Stimulated activated CD8-positive, alpha-beta memory T cell treated with anti-CD3 and anti-CD28 coated beads, Interleukin-12 subunit alpha, Interleukin-12 subunit beta, amount 100 ng/mL, for 4 hours (primary cell): ENCODE measurements around the gene MTFR1L.

Experiments used
- DNase-seq: peaks from one replicate; pipeline ENCODE4 v3.0.0-alpha.2; 2020; ENCODE audit warnings: low read depth

Gene MTFR1L

DNA sequence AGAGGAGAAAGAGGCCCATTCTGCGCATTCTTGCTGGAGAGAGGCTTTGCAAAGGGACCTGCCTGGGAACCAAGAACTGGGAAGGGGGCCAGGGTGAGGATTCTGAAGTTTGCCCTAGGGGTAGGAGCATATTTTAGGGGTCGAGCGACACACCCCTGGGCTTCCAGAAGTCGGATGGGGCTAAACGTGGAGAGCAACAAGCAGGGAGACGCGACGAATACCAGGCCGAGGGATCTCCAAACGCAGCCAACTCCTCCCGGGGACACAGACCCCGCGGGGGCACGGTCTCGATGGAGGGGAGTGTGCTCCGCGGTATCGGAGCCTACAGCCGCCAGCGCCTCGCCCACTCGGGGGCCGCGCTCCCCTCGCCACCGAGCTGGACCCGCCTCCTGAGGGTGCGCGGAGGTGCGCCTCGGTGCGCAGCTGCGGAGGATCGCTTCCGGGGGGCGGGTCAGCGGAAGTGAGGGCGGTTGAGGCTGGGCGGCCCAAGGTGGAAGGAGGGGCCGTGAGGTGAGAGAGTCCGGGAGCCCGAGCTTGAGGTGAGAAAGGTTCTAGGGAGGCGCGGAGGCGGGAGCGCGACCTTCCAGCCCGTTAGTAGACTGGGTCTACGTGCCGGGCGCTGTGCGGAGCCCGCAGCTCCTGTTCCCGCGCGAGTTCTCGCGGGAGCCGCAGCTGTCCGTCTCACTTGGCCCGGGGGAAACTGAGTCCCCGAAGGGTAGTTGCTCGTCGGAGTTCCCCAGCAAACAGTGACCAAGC is at the start of gene MTFR1L:
TSS of gene MTFR1L (plus strand) at position 464 of the 756 bp plus-strand sequence. CDS start 3,151 bp downstream, outside the sequence.
- DNase-seq: peak; percentile 89

DNA sequence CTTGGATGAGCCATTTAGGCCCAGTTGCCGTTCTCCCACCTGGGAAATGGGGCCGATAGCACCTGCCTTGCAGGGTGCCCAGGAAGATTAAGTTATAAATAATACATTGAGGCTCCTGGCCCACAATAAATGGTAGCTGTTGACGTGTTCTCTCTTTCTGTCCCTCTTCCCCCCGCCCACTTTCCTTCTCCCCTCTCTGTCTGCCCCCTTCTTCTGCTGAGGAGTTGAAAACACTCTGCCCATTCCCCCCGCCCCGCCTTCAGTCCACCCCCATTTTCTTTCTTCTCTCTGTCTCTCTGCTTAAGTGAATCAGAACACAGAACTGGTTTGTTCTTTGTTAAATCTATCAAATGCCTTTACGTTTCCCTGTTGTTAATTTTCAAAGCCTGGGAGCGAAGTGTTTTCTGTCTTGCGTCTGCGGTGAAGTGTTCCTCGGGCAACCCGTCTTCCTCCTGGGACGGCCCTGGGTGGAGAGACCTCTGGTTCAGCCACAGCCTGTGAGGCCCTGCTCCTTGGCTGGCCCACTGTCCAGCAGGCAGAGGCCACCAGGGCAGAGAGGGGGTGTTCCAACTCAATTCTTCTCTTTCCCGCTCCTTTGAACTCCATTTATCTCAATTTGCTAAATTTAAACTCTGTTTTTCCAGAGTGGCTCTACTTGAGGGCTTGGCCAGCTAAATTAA is 49.1 kb upstream of the MTFR1L start:
- DNase-seq: no peak

DNA sequence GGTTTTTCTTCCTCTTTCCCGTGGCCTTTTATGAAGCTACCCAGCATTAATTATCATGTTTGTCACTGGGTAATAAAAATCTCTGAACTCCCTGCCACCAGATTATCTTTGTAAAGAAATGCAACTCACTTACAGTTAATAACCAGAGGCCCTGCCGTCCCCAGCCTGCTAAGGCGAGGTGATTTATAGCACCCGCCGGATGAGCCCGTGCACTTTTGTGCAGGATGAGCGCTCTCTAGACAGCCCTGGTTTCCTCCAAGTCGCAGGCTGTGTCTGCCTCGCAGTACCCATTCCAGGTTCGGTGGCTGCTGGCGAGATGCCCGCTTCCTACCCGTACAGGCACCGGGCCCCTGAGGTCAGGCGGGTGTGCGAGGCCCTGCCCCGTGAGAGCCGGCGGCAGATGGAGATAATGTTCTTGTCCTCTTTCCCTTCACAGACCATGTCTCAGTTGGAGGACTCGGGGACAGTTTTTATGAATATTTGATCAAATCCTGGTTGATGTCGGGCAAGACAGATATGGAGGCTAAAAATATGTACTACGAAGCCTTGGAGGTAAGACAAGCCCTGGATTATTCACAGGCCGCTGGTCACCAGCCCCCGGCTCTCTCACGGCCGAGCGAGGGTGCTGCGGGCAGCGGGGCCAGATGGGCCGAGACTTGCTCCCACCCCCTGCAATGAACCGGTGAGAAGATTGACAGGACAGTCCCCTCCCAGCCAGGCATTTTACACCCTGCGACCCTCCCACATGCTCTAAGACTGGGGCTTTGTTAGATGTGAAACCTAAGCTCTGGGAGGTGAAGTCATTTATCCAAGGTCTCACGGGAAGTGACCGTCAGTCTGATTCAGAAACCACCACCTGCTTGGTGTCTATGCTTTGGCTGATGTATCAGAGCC is 48.3 kb upstream of the MTFR1L start:
- DNase-seq: no peak

DNA sequence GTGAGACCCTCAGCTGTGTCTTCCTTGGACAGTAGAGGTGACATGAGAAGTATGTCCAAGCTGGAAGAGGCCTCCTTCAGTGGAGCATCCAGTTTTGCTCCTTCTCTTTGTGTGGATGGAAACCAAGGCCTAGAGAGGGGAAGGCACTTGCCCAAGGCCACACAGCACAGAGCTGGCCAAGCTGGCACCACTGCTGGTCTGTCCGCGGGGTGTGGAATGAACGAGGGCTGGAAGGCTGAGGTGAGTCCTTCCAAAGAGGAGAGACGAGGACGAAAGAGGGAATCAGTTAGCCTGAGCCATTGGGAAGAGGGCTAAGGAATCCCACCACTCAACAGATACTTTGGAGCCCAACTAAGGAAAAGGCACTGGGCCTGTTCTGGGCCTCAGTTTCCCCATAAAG is 47.6 kb upstream of the MTFR1L start:
- no peak for DNase-seq

DNA sequence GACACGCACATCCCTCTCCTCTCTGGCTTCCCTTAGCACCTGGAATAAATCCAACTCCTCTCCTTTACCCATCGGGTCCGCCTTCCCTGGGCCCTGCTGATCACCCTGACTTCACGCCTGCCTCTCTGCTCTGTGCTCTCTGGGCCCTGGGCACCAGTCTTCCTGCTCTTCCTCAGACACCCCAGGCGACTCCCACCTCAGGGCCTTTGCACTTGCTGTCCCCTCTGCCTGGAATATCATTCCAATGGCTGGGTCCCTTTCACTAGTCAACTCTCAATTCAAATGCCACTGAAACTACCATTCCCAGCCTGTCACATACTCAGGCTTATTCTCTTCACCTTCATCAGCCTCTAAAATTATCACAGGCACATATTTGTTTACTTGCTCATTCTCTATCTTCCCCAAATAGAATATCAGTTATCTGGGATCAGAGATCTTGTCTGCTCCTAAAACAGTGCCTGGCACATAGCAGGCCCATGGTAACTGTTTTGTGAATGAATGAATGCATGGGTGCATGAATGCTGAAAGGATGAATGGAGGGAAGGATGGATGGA is 47.0 kb upstream of the MTFR1L start:
- DNase-seq: no peak

DNA sequence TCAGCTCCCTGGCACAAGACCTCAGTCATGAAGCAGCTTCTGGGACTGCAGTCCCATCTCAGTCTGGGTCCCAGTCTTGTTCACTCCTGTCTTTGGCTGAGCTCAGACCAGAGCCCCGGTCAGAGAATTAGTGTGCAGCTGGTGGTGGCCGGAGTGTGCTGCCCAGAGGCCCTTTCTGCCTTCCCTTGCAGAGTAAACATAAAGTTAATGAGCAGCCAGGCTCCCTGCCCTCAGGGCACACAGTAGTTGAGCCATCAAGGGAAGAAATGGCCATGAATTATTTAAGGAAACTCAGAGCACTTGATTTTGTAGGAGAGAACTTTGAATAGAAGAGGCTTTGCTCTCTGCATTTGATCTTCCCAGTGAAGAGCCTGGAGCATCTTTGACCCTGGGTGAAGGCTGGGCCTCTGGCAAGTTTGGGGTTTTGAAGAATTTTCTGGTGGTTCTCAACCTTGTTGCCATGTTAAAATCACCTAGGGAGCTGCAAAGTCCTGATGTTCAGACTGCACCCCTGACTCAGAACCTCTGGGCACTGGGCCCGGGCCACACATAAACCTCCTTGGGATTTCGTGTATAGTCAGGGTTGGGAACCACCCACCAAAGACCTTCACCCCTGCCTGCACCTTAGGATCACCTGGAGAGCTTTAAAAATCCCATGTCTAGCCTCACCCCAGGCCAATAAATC is 46.2 kb upstream of the MTFR1L start:
- no peak for DNase-seq

DNA sequence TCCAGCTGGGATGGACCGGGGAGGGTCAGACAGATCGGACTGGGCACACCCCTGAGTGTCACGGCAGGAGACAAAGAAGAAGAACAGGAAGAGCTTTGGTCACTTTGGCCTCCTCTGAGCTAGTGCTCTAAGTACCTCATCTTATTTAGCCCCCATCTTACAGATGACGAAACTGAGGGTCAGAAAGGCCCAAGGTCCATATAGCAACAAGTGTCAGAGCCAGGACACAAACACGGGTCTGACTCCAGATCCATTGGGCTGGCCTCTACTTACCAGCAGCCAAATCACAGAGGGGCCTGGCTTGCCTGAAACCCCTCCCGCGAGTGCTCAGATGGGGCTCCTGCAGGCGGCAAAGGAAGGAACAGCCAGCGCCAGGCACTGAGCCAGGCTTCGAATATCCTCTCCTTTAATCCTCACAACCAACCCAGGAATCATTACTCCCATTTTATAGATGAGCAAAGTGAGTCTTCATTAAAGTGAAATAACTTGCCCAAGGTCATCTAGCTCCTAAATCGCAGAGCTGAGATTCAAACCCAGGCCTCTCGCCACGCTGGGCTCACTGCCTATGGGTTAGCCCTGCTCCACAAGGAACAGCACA is 45.4 kb upstream of the MTFR1L start:
- no peak for DNase-seq

DNA sequence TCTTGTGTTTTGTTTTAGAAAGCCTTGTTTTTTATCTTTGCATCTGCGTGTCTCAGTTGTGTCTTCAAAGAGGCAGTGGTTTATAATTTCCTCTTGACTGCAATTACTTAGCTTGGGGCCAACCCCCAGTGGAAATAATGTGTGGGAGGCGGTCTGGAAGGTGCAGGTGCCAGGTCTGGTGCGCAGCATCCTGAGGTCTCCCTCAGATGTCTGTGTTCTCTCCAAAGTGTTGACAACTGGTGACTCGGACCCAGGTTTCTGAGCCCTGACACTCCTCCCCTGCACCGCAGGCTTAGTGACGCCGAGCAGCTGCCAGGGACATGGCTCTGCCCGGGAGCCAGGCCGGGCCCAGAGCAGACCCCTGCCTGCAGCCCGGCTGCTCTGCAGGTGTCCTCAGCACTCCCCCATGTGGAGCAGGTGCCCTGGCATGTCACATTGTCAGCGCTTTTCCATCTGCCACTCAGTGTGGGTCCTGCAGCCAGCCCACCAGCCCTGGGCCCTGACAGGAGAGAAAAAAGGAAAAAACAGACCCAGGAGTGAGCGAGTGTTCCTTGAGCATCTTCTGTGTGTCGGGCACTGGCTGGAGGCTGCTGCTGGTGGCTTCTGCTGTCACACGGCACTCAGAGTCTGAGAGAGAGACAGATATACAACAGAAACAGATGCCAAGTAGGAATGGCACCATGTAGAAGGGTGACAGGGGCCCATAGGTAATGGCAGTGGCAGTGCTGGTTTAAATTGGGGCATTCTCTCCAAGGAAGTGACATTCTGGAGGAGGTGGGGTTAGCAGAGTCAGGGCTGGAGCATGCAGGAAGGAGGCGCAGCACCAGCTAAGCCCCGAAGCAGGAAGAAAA is 44.6 kb upstream of the MTFR1L start:
- DNase-seq: peak; percentile 68

DNA sequence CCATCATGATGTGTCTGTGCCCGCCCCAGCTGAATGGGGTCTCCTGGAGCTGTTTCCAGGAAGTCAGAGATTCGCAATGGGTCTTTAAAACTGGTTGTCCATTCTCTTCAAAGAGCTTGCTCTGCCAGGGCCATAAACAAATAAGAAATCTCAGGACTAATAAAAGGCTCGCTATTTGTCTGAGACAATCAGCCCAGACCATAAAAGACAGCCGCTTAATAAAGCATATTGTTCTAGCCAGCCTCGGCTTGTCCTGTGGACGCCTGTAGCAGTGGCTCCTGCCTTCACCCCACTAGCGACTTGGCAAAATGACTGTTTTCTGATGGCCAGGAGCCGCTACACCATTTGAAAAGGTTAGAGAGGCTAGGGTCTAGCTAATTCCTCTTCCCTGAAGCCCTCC is 40.4 kb upstream of the MTFR1L start:
- no peak for DNase-seq

DNA sequence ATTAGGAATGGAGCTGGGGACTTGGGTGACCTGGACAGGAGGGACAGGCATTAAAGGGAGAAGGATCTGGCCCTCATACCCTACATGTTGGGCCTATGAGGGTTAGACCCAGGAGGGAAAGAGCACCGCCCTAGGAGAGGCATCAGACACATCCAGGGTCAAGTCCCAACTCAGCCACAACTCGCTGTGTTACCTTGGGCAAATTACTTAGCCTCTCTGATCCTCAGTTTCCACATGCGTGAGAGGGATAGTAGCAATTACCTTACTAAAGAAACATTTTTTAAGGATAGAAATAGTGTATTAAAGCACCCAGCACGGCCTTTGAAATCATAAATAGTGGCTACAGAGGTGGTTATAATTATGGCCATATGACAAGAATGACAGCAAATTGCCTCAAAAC is 39.9 kb upstream of the MTFR1L start:
- DNase-seq: no peak

DNA sequence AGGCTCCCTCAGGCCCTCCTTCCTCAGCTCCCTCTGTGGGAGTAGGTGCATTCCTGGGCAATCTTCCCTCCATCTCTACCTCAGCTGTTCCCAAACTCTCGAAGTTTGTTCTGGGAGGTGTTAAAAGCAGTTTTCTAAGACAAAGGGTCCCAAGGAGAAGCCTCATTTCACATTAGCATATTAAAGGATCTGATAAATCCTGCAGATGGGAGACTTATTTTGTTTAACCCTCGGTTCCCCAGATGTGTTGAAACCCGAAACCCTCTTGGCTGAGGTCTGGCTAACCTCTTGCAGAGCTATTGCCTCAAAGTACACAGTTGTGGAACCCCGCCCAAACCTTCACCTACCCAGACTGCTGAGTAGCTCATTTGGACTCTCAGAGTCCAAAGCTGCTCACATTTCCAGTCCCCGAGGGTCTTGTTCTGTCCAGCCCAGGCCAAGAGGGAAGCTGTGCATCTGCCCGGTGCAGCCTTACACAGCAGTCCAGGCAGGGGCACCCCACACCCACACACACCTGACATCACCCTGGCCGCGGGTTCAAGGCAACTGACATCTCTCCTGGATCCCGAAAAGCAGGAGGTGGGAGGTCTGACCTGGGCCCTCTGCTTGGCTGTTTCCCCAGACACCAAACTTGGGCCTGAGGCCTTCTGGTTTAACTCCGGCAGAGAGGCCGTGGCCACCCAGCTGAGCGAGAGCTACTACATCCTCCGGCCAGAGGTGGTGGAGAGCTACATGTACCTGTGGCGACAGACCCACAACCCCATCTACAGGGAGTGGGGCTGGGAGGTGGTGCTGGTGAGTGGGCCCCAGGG is 39.2 kb upstream of the MTFR1L start:
- DNase-seq: no peak

DNA sequence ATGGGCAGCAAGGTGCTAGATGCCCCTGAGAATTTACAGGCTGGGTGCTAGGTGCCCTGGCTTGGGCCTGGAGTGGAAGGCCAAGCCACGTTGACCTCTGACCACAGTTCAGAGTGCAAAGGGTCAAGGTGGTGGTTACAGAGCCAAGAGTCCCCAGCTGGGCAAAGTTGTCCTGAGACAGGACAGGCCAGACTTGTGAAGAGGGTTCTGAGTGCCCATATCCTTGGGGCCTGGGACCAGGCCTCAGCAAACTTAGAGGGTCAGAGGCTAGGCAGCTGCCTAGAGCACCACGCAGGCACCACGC is 38.7 kb upstream of the MTFR1L start:
- no peak for DNase-seq

DNA sequence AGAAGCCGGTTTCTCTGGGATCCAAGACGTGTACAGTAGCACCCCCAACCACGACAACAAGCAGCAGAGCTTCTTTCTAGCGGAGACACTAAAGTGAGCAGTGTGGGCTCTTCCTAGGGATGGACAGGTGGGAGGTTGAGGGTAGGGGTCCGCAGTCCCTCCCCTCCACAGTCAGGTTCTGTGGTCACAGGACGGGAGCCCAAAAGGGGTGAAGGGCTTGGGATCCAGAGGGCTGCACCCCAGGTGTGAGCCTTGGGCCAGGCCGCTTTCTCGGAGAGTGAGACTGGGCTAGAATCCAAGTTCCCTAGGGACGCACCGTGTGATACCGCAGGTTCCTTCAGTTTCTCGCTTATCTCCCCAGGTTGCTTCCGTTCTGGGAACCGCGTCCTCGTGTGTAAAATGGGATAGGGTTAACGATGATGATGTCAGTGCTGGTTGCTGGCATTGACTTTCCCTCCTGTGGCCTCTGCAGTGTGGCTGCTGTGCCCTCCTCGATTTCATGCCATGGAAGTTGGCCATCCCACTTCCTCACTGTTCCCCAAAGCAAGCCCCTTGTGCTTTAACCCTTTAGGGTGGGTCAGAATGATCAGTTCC is 37.0 kb upstream of the MTFR1L start:
- no peak for DNase-seq

DNA sequence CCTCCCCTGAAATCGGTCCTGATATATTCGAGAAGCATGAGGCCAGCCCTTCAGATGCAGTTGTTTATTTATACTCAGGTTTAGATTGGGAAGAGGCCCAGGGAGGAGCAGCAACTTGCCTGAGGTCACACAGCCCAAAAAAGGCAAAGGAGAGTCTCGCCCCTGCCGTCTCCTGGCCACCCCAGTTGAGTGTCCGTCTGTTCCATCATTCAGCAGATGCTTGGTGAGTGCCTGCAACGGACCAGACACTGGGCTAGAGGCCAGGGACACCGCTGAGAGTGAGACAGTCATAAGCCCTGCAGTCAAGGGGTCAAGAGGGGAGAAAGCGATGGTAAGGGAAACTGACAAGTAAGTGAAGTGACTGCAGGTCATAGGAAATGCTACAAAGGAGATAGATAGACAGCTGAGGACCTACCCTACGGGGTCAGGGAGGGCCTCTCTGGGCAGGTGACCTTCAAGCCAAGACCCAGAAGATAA is 35.1 kb upstream of the MTFR1L start:
- no peak for DNase-seq

DNA sequence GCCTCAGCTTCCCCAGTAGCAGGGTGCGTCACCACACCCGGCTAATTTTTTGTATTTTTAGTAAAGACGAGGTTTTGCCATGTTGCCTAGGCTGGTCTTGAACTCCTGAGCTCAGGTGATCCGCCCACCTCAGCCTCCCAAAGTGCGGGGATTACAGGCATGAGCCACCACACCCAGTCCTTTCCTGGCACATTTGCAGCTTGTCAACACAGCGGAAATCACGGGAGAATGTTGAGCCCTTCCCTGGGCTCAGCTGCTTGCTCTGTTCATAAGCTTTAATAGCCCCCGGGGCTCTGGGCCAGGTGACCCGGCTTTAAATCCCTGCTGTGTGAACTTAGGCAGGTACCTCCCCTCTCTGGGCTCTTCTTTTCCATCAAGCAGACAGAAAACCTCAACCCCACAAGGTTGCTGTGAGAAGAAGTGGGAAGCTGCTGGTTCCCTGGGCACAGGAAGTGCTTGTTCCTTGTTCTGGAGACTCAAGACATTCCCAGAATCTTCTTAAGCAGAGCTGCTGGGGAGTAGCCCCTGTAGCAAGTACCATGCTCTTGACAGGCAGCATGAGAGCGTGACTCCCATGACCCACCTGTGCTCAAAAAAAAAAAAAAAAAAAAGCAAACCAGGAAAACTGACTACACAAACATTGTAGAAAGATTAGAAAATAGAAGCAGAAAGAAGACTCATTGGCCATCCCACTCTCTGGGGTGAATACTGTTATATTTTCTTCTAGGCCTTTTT is 34.3 kb upstream of the MTFR1L start:
- DNase-seq: no peak

DNA sequence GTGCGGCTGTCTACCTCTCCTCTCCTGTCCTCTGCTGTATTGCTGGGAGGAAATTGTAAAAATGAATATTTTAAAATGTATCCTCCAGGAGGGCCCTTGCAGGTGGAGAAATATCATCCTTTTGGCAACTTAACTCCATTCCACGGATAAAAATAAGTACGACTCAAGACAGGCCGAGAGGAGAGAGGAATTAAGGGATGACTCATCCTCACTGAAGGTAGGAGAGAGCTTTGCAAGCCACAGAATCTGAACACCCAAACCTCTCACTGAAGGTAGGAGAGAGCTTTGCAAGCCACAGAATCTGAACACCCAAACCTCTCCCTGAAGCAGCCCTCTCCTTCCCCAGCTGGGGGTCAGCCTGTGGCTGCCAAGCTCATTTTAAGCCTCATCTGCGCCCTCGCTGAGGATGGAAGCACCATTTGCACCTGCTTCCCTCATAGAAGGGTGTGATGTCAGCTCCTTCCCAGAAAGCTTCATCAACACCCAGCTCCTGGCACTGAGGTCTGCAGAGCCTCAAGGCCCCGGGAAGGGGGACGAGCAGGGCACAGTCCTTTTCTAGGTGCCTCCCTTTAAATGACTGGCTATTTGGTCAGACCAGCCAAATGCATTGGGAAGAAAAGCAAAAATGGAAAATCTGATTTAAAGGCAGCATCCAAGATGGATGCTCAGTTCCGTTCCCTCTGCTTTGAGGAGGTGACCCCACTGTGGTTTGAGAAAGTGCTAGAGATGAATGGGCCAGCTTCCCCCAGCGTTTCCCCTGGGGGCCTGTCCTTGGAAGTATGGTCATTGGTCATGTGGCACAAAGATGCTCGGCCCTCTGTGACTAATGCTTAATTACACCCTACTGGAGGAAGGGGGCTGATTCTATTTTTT is 32.6 kb upstream of the MTFR1L start:
- no peak for DNase-seq

DNA sequence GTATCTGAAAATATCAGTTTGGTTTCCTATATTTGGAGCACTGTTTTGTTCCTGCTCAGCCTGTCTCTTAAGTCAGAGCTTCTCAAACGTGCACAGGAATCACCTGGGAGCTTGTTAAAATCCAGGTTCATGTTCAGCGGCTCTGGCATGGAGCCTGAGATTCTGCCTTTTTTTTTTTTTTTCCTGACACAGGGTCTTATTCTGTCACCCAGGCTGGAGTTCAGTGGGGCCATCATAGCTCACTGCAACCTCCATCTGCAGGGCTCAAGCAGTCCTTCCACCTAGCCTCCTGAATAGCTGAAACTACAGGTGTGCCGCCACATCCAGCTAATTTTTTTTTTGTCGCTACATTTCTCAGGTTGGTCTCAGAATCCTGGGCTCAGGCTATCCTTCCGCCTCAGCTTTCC is 32.0 kb upstream of the MTFR1L start:
- DNase-seq: no peak

DNA sequence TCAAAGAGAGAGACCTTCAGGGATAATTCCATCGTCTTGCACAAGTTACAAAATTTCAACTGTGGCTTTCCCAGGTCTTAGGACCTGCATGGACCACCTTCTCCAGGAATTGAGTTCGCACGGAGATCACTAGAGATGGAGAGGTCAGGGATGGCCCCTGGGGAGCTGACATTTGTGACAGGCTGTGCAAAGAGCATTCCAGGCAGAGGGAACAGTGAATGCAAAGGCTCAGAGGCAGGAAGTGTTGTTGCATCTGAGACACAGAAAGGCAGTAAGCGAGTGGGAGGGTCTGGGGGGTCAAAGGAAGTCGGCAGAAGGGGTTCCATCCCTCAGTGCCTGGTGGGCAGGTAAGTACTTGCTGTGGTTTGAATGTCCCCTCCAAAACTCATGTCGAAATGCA is 29.3 kb upstream of the MTFR1L start:
- no peak for DNase-seq
